Activated naive CD4-positive, alpha-beta T cell treated with anti-CD3 and anti-CD28 coated beads, Interleukin-2, amount 10 ng/mL, durations not matched to agents 7 days and 5 days (primary cell): Measurements from ENCODE around the gene VRK2.
"Not testable (repeated sequence)": the region's sequence is repeated elsewhere in the genome, so short reads cannot be mapped to it uniquely, and the experiment has no call there.

Experiments
- CTCF ChIA-PET: fragments of 350-600 bp; sonication (Branson Sonifier 250); formaldehyde crosslinking; loops from one replicate; lab custom pipeline; 2021; ENCODE audit warnings: antibody characterized with exemption; lab: Charles Lee
- DNase-seq: peaks from one replicate; pipeline ENCODE4 v3.0.0-alpha.2; 2020
- H3K27ac Mint-ChIP-seq: one replicate; pipeline ENCODE4 v1.8.0; 2021; ENCODE audit warnings: mild to moderate bottlenecking, moderate library complexity, mixed read lengths
- H3K27me3 Mint-ChIP-seq: one replicate; pipeline ENCODE4 v1.8.0; 2021; ENCODE audit warnings: mild to moderate bottlenecking, mixed read lengths
- H3K36me3 Mint-ChIP-seq: one replicate; pipeline ENCODE4 v1.8.0; 2021; ENCODE audit warnings: mixed read lengths
- H3K4me1 Mint-ChIP-seq: one replicate; pipeline ENCODE4 v1.8.0; 2021; ENCODE audit warnings: mixed read lengths
- H3K4me3 Mint-ChIP-seq: one replicate; pipeline ENCODE4 v1.8.0; 2021; ENCODE audit warnings: mild to moderate bottlenecking, moderate library complexity, mixed read lengths
- H3K9me3 Mint-ChIP-seq: one replicate; pipeline ENCODE4 v1.8.0; 2021; ENCODE audit warnings: mixed read lengths

The VRK2 gene

DNA sequence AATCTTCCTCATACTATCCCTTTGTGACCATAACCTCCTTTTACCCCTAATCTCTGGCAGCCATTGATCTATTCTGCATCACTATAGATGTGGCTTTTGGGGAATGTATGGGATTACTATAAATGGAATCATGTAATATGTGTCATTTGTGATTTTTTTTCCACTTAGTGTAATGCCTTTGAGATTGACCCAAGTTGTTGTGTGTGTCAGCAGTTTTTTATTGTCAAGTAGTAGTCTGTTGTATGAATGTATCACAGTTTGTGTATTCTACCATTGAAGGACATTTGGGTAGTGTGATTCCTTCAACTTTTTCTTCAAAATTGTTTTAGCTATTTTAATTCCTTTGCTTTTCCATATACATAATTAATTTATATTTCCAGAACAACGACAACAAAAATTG lies 18.6 kb downstream of the VRK2 start:
- Mint-ChIP-seq H3K27ac (no peak overlapping the region), H3K27me3 (no peaks in the 10 kb centered on the region), H3K36me3 (peaks cover 25% of the 10 kb centered on the region), H3K4me3 (no peak overlapping the region), H3K9me3 (no peaks in the 10 kb centered on the region), H3K4me1 (peaks cover 39% of the 10 kb centered on the region)
- no peak for DNase-seq
- CTCF ChIA-PET = no interaction called here

DNA sequence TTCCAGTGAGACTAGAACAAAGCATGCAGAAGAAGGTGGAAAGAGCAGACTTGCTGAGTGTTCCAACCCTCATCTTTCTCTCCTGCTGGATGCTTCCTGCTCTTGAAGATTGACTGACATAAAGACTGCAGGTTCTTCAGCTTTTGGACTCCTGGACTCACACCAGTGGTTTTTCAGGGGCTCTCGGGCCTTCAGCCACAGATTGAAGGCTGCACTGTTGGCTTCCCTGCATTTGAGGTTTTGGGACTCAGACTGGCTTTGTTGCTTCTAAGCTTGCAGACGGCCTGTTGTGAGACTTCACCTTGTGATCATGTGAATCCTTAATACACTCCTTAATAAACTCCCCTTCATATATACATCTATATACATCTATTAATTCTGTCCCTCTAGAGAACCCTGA lies 20.4 kb downstream of the VRK2 start:
- CTCF ChIA-PET = no interaction called here
- no peak for DNase-seq
- Mint-ChIP-seq H3K4me1 (peaks cover 38% of the 10 kb centered on the region), H3K27ac (no peak overlapping the region), H3K9me3 (no peaks in the 10 kb centered on the region), H3K36me3 (peaks cover 24% of the 10 kb centered on the region), H3K4me3 (no peak overlapping the region), H3K27me3 (no peaks in the 10 kb centered on the region)

DNA sequence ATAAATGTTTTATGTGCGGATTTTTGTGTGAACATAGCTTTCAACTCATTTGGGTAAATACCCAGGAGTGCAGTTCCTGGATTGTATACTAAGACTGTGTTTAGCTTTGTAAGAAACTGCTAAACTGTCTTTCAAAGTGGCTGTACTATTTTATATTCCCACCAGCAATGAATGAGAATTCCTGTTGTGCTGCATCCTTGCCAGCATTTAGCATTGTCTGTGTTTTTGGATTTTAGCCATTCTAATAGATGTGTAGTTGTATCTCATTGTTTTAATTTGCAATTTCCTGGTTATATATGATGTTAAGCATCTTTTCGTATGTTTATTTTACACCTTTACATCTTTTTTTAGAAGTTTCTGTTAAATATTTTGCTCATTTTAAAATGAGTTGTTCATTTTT lies 24.2 kb downstream of the VRK2 start:
- Mint-ChIP-seq H3K4me1 (peaks cover 11% of the 10 kb centered on the region), H3K9me3 (peaks cover 3% of the 10 kb centered on the region), H3K4me3 (no peak overlapping the region), H3K27me3 (no peaks in the 10 kb centered on the region), H3K36me3 (peaks cover 31% of the 10 kb centered on the region), H3K27ac (no peak overlapping the region)
- DNase-seq = no peak
- CTCF ChIA-PET = no interaction called here

DNA sequence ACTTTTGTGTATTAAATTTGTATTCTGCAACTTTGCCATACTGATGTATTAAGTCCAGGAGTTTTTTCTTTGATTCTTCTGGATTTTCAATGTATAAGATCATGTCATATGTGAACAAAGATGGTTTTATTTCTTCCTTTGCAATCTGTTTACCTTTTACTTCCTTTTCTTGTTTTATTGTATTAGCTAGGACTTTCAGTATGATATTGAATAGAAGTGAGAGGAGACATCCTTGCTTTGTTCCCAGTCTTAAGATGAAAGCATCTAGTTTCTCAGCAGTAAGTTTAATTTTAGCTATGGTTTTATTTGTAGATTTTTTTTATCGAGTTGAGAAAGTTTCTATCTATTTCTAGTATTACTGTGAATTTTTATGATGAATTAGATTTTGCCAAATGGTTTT lies 25.5 kb downstream of the VRK2 start:
- Mint-ChIP-seq H3K27ac (no peak overlapping the region), H3K27me3 (no peaks in the 10 kb centered on the region), H3K4me3 (no peak overlapping the region), H3K4me1 (peaks cover under 1% of the 10 kb centered on the region), H3K36me3 (peaks cover 26% of the 10 kb centered on the region), H3K9me3 (peaks cover 3% of the 10 kb centered on the region)
- CTCF ChIA-PET = no interaction called here
- DNase-seq = no peak

DNA sequence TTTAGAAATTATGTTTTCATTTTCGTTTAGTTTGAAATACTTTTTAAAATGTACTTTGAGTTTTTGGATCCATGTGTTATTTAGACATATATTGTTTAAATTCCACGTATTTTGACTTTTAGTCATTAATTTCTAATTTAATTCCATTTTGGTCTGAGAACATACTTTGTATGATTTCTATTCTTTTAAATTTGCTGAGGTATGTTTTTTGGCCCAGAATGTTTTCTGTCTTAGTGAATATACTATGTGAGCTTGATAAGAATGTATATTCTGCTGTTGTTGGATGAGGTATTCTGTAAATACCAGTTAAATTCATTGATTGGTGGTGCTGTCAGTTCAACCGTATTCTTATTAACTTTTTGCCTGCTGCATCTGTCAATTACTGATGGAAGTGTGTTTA lies 26.4 kb downstream of the VRK2 start:
- H3K4me1 Mint-ChIP-seq = no peaks in the 10 kb centered on the region
- H3K27me3 Mint-ChIP-seq = no peaks in the 10 kb centered on the region
- H3K9me3 Mint-ChIP-seq = peaks cover 3% of the 10 kb centered on the region
- peaks cover 24% of the 10 kb centered on the region for H3K36me3 Mint-ChIP-seq
- no peak overlapping the region for H3K27ac Mint-ChIP-seq
- DNase-seq = no peak
- CTCF ChIA-PET = no interaction called here
- no peak overlapping the region for H3K4me3 Mint-ChIP-seq

DNA sequence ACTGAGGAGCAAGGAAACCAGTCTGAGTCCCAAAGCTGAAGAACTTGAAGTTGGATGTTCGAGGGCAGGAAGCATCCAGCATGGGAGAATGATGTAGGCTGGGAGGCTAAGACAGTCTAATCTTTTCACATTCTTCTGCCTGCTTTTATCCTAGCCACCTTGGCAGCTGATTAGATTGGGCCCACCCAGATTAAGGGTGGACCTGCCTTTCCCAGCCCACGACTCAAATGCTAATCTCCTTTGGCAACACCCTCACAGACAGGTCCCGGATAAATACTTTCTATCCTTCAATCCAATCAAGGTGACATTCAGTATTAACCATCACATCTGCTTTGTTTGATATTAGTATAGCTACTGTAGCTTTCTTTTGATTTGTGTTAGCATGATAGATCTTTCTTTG lies 27.1 kb downstream of the VRK2 start:
- Mint-ChIP-seq H3K4me3 (no peak overlapping the region), H3K27me3 (no peaks in the 10 kb centered on the region), H3K4me1 (no peaks in the 10 kb centered on the region), H3K27ac (no peak overlapping the region), H3K36me3 (peaks cover 17% of the 10 kb centered on the region), H3K9me3 (peaks cover 3% of the 10 kb centered on the region)
- DNase-seq = no peak
- CTCF ChIA-PET = no interaction called here

DNA sequence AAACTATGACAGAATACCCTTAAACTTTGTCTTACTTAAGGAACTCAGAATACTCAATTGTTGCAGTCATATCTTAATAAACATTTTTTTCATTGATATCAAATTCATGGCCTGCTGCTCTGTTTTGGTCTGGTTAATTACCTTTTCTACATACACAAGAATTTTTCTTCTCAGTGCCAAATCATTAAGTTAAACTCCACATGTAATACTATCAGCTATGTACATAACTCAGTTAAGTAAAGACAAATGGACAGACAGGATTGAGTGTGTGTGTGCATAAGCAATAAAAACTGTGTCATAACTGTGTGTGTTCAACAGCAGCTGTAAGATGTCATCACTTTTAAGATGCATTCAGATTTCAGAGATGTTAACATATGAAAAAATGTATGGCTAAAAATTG lies 34.4 kb downstream of the VRK2 start:
- no peak for DNase-seq
- CTCF ChIA-PET = no interaction called here
- no peak overlapping the region for H3K4me3 Mint-ChIP-seq
- no peaks in the 10 kb centered on the region for H3K4me1 Mint-ChIP-seq
- H3K27me3 Mint-ChIP-seq = no peaks in the 10 kb centered on the region
- H3K9me3 Mint-ChIP-seq = no peaks in the 10 kb centered on the region
- H3K36me3 Mint-ChIP-seq = peaks cover 7% of the 10 kb centered on the region
- H3K27ac Mint-ChIP-seq = no peak overlapping the region

DNA sequence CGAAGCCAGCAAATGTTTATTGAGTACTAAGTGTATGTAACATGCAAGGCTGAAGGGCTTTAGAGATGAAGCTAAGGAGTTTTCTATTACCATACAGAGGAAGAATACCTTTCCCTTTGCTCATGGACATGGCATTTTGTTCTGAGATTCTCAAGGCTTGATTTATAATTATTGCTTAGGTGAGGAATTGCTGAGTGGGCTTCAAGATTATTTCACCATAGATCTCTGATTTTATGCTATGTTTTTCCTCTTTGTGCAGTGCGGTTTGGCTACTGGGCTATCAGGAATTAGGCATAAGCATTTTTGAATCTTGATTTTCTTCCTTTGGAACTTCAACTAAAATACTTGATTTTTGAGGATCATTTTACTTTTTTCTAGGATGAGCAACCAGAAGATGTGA lies 42.5 kb downstream of the VRK2 start:
- Mint-ChIP-seq H3K4me3 (no peak overlapping the region), H3K9me3 (peaks cover 4% of the 10 kb centered on the region), H3K36me3 (peaks cover 47% of the 10 kb centered on the region), H3K4me1 (no peaks in the 10 kb centered on the region), H3K27me3 (no peaks in the 10 kb centered on the region), H3K27ac (no peak overlapping the region)
- CTCF ChIA-PET = no interaction called here
- DNase-seq = no peak

DNA sequence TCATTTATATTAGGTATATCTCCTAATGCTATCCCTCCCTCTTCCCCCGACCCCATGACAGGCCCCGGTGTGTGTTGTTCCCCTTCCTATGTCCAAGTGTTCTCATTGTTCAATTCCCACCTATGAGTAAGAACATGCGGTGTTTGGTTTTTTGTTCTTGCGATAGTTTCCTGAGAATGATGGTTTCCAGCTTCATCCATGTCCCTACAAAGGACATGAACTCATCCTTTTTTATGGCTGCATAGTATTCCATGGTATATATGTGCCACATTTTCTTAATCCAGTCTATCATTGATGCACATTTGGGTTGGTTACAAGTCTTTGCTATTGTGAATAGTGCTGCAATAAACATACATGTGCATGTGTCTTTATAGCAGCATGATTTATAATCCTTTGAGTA lies 46.2 kb downstream of the VRK2 start:
- H3K36me3 Mint-ChIP-seq = peaks cover 46% of the 10 kb centered on the region
- H3K27me3 Mint-ChIP-seq, H3K4me3 Mint-ChIP-seq, CTCF ChIA-PET, H3K4me1 Mint-ChIP-seq, H3K27ac Mint-ChIP-seq, H3K9me3 Mint-ChIP-seq, DNase-seq: not testable (repeated sequence)

DNA sequence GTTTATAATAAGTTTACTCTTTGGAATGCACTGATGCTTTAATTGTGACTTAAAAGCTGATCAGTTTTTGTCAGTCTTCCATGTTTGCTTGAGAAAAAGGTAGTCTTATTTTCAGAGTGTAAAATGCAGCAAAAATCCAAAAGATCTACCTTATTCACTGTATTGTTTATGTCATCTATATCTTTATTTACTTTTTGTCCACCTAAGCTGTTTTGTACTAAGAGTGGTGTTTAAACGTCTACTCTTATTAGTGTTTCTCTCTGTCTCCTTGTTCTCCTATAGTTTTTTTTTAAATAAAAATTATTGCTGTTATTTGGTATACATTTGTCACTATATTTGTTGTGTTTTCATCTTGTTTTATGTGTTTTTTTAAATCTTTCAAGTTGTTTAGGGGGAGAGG lies 50.4 kb downstream of the VRK2 start:
- no peak overlapping the region for H3K4me3 Mint-ChIP-seq
- CTCF ChIA-PET = no interaction called here
- no peak overlapping the region for H3K27ac Mint-ChIP-seq
- no peak for DNase-seq
- H3K36me3 Mint-ChIP-seq = peaks cover 19% of the 10 kb centered on the region
- H3K4me1 Mint-ChIP-seq = peaks cover 4% of the 10 kb centered on the region
- H3K27me3 Mint-ChIP-seq = no peaks in the 10 kb centered on the region
- H3K9me3 Mint-ChIP-seq = peaks cover 8% of the 10 kb centered on the region

DNA sequence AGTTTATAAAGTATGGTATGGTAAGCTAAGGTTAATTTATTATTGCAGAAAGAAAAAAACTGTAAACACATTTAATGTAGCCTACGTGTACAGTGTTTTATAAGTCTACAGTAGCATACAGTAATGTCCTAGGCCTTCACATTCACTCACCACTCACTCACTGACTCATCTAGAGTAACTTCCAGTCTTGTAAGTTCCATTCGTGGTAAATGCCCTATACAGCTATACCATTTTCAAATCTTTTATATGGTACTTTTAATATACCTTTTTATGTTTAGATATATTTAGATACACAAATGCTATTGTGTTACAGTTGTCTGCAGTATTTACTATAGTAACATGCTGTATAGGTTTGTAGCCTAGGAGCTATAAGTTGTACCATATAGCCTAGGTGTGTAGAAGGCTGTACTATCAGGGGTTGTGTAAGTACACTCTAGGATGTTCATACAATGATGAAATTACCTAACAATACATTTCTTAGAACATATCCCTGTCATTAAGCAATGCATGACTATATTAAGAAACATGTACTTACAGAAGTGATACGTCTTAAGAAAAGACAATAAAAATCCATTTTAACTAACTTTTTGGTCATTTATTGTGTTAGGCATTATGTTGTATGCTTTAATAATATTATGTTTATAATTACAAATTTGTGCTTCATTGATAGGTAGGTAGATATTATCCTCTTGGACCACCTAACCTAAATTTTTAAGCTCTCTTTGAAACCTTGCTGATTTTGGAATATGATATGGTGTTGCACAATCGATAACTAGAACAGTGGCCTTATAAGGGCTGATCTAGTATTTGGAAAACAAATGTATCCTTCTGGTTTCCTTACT lies 51.9 kb downstream of the VRK2 start:
- Mint-ChIP-seq H3K9me3 (peaks cover 4% of the 10 kb centered on the region), H3K36me3 (peaks cover 13% of the 10 kb centered on the region), H3K4me3 (no peak overlapping the region), H3K4me1 (peaks cover 4% of the 10 kb centered on the region), H3K27ac (no peak overlapping the region), H3K27me3 (no peaks in the 10 kb centered on the region)
- CTCF ChIA-PET = no interaction called here
- no peak for DNase-seq

DNA sequence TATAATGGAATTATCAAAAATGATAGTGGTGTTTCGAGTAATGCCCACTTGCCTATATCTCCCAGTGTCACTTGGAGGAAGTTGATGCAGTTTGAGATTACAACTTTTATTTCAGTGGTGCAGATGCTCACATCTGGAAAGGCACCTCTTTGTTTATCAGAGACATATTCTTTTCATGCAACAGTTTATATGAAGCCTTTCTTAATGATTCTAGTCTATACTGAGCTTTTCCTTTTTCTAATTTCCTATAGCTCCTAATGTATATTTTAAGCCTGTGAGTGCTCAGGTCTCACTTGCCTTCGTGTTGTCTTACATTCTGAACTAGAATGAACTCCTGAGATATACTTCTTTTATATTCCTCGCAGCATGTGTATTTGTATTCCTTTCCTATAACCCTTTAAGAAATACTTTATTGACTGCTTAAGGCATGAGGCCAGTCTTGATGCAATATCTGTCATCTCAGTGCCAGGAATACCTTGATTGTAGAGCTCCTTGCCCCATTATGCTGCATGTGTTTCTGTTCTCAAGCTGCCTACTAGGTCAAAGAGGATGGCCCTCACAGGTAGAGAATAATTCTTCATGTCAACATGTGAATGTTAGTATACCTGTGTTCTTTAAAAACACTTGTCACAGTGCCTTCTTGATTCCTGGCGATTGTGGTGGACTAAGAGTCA lies 52.6 kb downstream of the VRK2 start:
- CTCF ChIA-PET = no interaction called here
- Mint-ChIP-seq H3K4me1 (peaks cover 4% of the 10 kb centered on the region), H3K27ac (no peak overlapping the region)

DNA sequence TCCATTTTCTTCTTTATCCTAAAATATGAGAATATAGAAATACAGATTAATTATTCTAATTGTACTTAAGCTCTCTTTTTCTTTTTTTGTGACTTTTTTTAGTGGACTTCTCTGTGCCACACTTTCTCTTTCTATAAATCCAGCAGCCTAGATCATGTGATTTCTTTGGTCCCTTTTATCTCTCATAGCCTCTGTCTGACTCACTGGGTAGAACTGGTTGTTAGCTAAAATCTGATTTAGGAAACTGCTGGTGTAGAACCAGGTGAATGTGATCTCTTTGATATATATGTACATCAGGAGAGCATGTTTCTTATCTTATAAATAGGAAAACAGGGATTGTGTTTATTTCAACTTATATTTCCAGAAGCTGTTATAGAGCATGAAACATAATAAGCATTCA lies 54.9 kb downstream of the VRK2 start:
- Mint-ChIP-seq H3K27me3 (no peaks in the 10 kb centered on the region), H3K27ac (no peak overlapping the region), H3K36me3 (peaks cover 9% of the 10 kb centered on the region), H3K9me3 (no peaks in the 10 kb centered on the region), H3K4me3 (no peak overlapping the region), H3K4me1 (peaks cover 4% of the 10 kb centered on the region)
- no peak for DNase-seq
- CTCF ChIA-PET = no interaction called here

More for the DNA sequence above, 52.6 kb downstream of the VRK2 start:
- H3K9me3 Mint-ChIP-seq = peaks cover 4% of the 10 kb centered on the region
- peaks cover 13% of the 10 kb centered on the region for H3K36me3 Mint-ChIP-seq
- no peaks in the 10 kb centered on the region for H3K27me3 Mint-ChIP-seq
- no peak for DNase-seq
- no peak overlapping the region for H3K4me3 Mint-ChIP-seq

DNA sequence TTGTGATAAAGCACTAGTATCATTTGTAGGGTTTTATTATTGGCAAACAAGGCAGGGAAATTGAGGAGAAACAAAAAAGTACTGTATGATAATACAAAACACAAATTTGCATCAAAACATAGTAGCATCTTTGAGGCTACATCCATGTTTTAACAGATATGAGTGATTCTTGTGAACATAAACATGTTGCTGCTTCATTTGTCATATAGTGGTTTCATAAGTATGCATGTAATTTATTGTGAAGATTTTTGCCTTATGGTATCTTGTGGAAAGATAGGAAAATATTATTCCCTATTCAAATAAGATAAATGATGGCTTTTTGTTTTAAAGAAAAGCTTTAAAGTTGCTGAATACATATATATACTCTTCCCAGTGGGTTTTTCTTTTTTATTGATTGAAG lies 60.3 kb downstream of the VRK2 start:
- H3K27me3 Mint-ChIP-seq = no peaks in the 10 kb centered on the region
- peaks cover 6% of the 10 kb centered on the region for H3K36me3 Mint-ChIP-seq
- H3K27ac Mint-ChIP-seq = no peak overlapping the region
- H3K4me3 Mint-ChIP-seq = no peak overlapping the region
- no peaks in the 10 kb centered on the region for H3K4me1 Mint-ChIP-seq
- H3K9me3 Mint-ChIP-seq = no peaks in the 10 kb centered on the region
- no peak for DNase-seq
- CTCF ChIA-PET = no interaction called here
